ENCODE results near the gene MYO1D. TPM values are rescaled to one million over a fixed set of nuclear protein-coding genes. Genes with fewer than 3 reads are reported as not detected.

Gene MYO1D
- total RNA-seq, 1 experiment from 2014 or later, result 35.7 TPM

DNA sequence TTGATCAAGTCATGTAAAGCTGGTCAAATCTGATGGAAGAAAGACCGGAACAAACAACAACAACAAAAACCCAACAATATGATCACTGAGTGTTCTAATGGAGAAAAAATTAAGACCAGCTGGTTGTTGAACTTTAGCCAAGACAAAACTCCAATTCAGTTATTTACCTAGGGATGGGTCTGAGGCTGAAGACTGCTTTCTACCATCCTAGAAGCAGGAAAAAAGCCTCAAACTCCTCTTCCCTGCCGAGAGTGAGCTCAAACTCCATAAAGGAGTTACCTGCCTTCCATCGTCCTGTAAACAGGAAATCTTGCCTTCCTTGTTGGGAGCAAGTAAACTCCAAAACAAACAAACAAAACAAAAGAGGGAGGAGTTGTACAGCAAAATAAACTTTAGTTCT lies 28.0 kb upstream of the MYO1D start:
- H2AFZ ChIP-seq (ENCODE audit: low read depth, low read length, poor library complexity, severe bottlenecking), result no peak overlapping the region
- intact Hi-C loops (cut with micrococcal nuclease), result no loop called here
- H3K9me3 ChIP-seq (ENCODE audit: control insufficient read depth in 1 of 2, insufficient read depth in 1 of 2, low read depth in 1 of 2, low read length in 2 of 2), result no peaks in the 10 kb centered on the region
- ChIA-PET RAD21 (ENCODE audit: low non-redundant PET in 1 of 2, low total read pairs in 2 of 2, uncharacterized antibody in 2 of 2, unreplicated experiment in 2 of 2) (no interaction called here), POLR2A (no interaction called here), CTCF (interaction anchor here (0.9 kb wide), 1 partner anchor 28 kb away, joined by 4 read pairs; the partner anchor contains the start of gene MYO1D)
- no peaks in the 10 kb centered on the region for H4K20me1 ChIP-seq (ENCODE audit: insufficient read depth)
- H3K9me2 ChIP-seq (ENCODE audit: insufficient read depth), result no peaks in the 10 kb centered on the region
- DNase-seq (ENCODE audit: low read depth, low spot score) (no peak), ATAC-seq (no peak)
- H3K79me2 ChIP-seq (ENCODE audit: insufficient read depth, low read length), result no peaks in the 10 kb centered on the region
- H3K4me3 ChIP-seq (replicated peaks in 1 of 2; ENCODE audit: low read depth in 1 of 2, low read length in 2 of 2), result no peak overlapping the region
- peaks cover 0 to 3% of the 10 kb centered on the region in 2 experiments; a peak in 2 of 4 replicates for H3K4me1 ChIP-seq (ENCODE audit: control insufficient read depth in 1 of 2, insufficient read depth in 2 of 2, low read length in 2 of 2)
- no peak overlapping the region for H3K27ac ChIP-seq (ENCODE audit: low read depth, low read length)
- no peak overlapping the region for H3K4me2 ChIP-seq (ENCODE audit: low read length)
- no TSS peak for BruUV-seq (replicated peaks)
- TF ChIP-seq RAD21 (IDR thresholded peaks at IDR 0.05; ENCODE audit: low read depth) (no peak), EZH2 (IDR thresholded peaks at IDR 0.05) (no peak), FOSL1 (IDR thresholded peaks at IDR 0.05; ENCODE audit: low read depth) (no peak), SRF (IDR thresholded peaks at IDR 0.05; ENCODE audit: low read depth) (no peak), EZH2phosphoT487 (IDR thresholded peaks at IDR 0.05; ENCODE audit: borderline replicate concordance) (no peak), ZFX (IDR thresholded peaks at IDR 0.05) (no peak), YY1 (IDR thresholded peaks at IDR 0.05; ENCODE audit: extremely low read depth, insufficient replicate concordance, low read depth, low read length) (no peak), EGR1 (IDR thresholded peaks at IDR 0.05; ENCODE audit: low read depth) (no peak), SP1 (IDR thresholded peaks at IDR 0.05; ENCODE audit: low read depth) (no peak), POLR2AphosphoS5 (IDR thresholded peaks at IDR 0.05; ENCODE audit: low read depth, low read length) (no peak), SIN3A (IDR thresholded peaks at IDR 0.05; ENCODE audit: low read depth) (no peak)
- TF ChIP-seq, protein P1, sequence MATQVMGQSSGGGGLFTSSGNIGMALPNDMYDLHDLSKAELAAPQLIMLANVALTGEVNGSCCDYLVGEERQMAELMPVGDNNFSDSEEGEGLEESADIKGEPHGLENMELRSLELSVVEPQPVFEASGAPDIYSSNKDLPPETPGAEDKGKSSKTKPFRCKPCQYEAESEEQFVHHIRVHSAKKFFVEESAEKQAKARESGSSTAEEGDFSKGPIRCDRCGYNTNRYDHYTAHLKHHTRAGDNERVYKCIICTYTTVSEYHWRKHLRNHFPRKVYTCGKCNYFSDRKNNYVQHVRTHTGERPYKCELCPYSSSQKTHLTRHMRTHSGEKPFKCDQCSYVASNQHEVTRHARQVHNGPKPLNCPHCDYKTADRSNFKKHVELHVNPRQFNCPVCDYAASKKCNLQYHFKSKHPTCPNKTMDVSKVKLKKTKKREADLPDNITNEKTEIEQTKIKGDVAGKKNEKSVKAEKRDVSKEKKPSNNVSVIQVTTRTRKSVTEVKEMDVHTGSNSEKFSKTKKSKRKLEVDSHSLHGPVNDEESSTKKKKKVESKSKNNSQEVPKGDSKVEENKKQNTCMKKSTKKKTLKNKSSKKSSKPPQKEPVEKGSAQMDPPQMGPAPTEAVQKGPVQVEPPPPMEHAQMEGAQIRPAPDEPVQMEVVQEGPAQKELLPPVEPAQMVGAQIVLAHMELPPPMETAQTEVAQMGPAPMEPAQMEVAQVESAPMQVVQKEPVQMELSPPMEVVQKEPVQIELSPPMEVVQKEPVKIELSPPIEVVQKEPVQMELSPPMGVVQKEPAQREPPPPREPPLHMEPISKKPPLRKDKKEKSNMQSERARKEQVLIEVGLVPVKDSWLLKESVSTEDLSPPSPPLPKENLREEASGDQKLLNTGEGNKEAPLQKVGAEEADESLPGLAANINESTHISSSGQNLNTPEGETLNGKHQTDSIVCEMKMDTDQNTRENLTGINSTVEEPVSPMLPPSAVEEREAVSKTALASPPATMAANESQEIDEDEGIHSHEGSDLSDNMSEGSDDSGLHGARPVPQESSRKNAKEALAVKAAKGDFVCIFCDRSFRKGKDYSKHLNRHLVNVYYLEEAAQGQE (IDR thresholded peaks at IDR 0.05; ENCODE audit: low read depth), result no peak
- TF ChIP-seq, protein P2, sequence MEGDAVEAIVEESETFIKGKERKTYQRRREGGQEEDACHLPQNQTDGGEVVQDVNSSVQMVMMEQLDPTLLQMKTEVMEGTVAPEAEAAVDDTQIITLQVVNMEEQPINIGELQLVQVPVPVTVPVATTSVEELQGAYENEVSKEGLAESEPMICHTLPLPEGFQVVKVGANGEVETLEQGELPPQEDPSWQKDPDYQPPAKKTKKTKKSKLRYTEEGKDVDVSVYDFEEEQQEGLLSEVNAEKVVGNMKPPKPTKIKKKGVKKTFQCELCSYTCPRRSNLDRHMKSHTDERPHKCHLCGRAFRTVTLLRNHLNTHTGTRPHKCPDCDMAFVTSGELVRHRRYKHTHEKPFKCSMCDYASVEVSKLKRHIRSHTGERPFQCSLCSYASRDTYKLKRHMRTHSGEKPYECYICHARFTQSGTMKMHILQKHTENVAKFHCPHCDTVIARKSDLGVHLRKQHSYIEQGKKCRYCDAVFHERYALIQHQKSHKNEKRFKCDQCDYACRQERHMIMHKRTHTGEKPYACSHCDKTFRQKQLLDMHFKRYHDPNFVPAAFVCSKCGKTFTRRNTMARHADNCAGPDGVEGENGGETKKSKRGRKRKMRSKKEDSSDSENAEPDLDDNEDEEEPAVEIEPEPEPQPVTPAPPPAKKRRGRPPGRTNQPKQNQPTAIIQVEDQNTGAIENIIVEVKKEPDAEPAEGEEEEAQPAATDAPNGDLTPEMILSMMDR (IDR thresholded peaks at IDR 0.05 in 2 of 3, conservative IDR thresholded peaks at IDR 0.05 in 1 of 3; ENCODE audit: borderline replicate concordance in 1 of 3, insufficient read depth in 1 of 3, low read depth in 2 of 3, low read length in 2 of 3), result no peak
- TF ChIP-seq, protein P3, sequence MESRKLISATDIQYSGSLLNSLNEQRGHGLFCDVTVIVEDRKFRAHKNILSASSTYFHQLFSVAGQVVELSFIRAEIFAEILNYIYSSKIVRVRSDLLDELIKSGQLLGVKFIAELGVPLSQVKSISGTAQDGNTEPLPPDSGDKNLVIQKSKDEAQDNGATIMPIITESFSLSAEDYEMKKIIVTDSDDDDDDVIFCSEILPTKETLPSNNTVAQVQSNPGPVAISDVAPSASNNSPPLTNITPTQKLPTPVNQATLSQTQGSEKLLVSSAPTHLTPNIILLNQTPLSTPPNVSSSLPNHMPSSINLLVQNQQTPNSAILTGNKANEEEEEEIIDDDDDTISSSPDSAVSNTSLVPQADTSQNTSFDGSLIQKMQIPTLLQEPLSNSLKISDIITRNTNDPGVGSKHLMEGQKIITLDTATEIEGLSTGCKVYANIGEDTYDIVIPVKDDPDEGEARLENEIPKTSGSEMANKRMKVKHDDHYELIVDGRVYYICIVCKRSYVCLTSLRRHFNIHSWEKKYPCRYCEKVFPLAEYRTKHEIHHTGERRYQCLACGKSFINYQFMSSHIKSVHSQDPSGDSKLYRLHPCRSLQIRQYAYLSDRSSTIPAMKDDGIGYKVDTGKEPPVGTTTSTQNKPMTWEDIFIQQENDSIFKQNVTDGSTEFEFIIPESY (IDR thresholded peaks at IDR 0.05; ENCODE audit: extremely low read depth, insufficient replicate concordance, low read length), result no peak
- no peaks in the 10 kb centered on the region for H3K27me3 ChIP-seq (ENCODE audit: insufficient read depth, low read length)
- no peak overlapping the region for H3K9ac ChIP-seq (ENCODE audit: low read length)
- H3K36me3 ChIP-seq (ENCODE audit: control insufficient read depth in 1 of 2, insufficient read depth in 2 of 2, low read length in 2 of 2), result no peaks in the 10 kb centered on the region

Data from HCT116 (cell line).